B cell (primary cell): Measurements from ENCODE around the gene DNAH8. TPM values are rescaled to one million over a fixed set of nuclear protein-coding genes. Genes with fewer than 3 reads are reported as not detected.

Experiments
- ATAC-seq: fragments of 200-7000 bp; cut with Tn5 transposase; one replicate; pipeline ENCODE4 v1.10.0; 2021; ENCODE audit warnings: low read depth, mild to moderate bottlenecking, moderate number of reproducible peaks, moderate library complexity
- CTCF ChIA-PET: fragments of 350-600 bp; sonication (Branson Sonifier 250); formaldehyde crosslinking; loops from one replicate; lab custom pipeline; 2021; ENCODE audit warnings: antibody characterized with exemption, inconsistent platforms; lab: Charles Lee
- POLR2A ChIA-PET: fragments of 350-600 bp; sonication (Branson Sonifier 250); formaldehyde crosslinking; loops from one replicate; lab custom pipeline; 2021; ENCODE audit warnings: antibody characterized with exemption; lab: Charles Lee
- DNase-seq: peaks from one replicate; pipeline ENCODE4 v3.0.0; 2013
- H2AFZ ChIP-seq: 2 replicates; pipeline ENCODE4 v1.6.1; 2012; ENCODE audit warnings: mild to moderate bottlenecking, low read depth, low read length; ENCODE audit not compliant: insufficient read depth, poor library complexity, severe bottlenecking
- H3K27ac ChIP-seq, 2 donors: 1 replicate in 1 of 2; 2 replicates in 1 of 2; pipeline ENCODE4 v1.5.1; 2012 to 2013; ENCODE audit warnings: low read length in 2 of 2, mild to moderate bottlenecking in 2 of 2, moderate library complexity in 1 of 2
- H3K27me3 ChIP-seq, 4 experiments: fragments of 200-600 bp in 1 of 4; sonication (generic) in 1 of 4; replicated peaks in 1 of 4; 1 replicate in 2 of 4; 2 replicates in 2 of 4; pipeline versions ENCODE4 v1.6.1 to v1.7.0; 2013 to 2016; ENCODE audit warnings: low read length in 3 of 4, mild to moderate bottlenecking in 2 of 4, mixed read lengths in 1 of 4, moderate library complexity in 1 of 4; ENCODE audit not compliant: insufficient read depth in 4 of 4, control insufficient read depth in 3 of 4; ENCODE audit errors: control extremely low read depth in 1 of 4
- H3K36me3 ChIP-seq, 2 experiments: replicated peaks in 1 of 2; 1 replicate in 1 of 2; 2 replicates in 1 of 2; pipeline versions ENCODE4 v1.6.1 to v1.7.1; 2013; ENCODE audit warnings: low read length in 1 of 2; ENCODE audit not compliant: insufficient read depth in 2 of 2, control insufficient read depth in 1 of 2; ENCODE audit errors: control extremely low read depth in 1 of 2, extremely low read depth in 1 of 2
- H3K4me1 ChIP-seq, 2 donors: fragments of 200-600 bp in 1 of 2; sonication (generic) in 1 of 2; 1 replicate in 1 of 2; 2 replicates in 1 of 2; pipeline versions ENCODE4 v1.5.1 to v1.6.1; 2013 to 2017; ENCODE audit warnings: low read length in 2 of 2; ENCODE audit not compliant: control insufficient read depth in 2 of 2, insufficient read depth in 2 of 2
- H3K4me2 ChIP-seq: replicated peaks from 2 replicates; pipeline ENCODE3; 2012; ENCODE audit warnings: mild to moderate bottlenecking, low read depth, low read length; ENCODE audit not compliant: poor library complexity, severe bottlenecking
- H3K4me3 ChIP-seq, 5 experiments: fragments of 200-600 bp in 1 of 5; sonication (generic) in 1 of 5; 1 replicate in 3 of 5; 2 replicates in 2 of 5; pipeline versions ENCODE4 v1.5.1 to v1.7.0; 2011 to 2016; ENCODE audit warnings: low read length in 4 of 5, mild to moderate bottlenecking in 4 of 5, low read depth in 2 of 5, control low read depth in 1 of 5, moderate library complexity in 1 of 5; ENCODE audit not compliant: insufficient read depth in 1 of 5; ENCODE audit errors: control extremely low read depth in 1 of 5, extremely low read depth in 1 of 5
- H3K79me2 ChIP-seq: fragments of 200-600 bp; sonication (generic); one replicate; pipeline ENCODE4 v1.6.0; 2016; ENCODE audit warnings: low read length; ENCODE audit not compliant: control insufficient read depth, insufficient read depth
- H3K9ac ChIP-seq: fragments of 200-600 bp; sonication (generic); 2 replicates; pipeline ENCODE4 v1.6.1; 2017; ENCODE audit warnings: mild to moderate bottlenecking, low read length, moderate library complexity
- H3K9me3 ChIP-seq, 3 donors: one replicate each; pipeline versions ENCODE4 v1.6.1 to v1.7.1; 2013; ENCODE audit warnings: low read length in 2 of 3; ENCODE audit not compliant: control insufficient read depth in 2 of 3, insufficient read depth in 1 of 3; ENCODE audit errors: control extremely low read depth in 1 of 3
- H4K20me1 ChIP-seq: 2 replicates; pipeline ENCODE4 v1.6.0; 2012; ENCODE audit warnings: mild to moderate bottlenecking, low read length; ENCODE audit not compliant: insufficient read depth, control insufficient read depth, poor library complexity, severe bottlenecking
- H3K27ac Mint-ChIP-seq: one replicate; pipeline ENCODE4 v1.8.0; 2021; ENCODE audit warnings: mixed read lengths
- H3K27me3 Mint-ChIP-seq: one replicate; pipeline ENCODE4 v1.8.0; 2021; ENCODE audit warnings: mixed read lengths
- H3K4me1 Mint-ChIP-seq: one replicate; pipeline ENCODE4 v1.8.0; 2021; ENCODE audit warnings: mixed read lengths
- H3K4me3 Mint-ChIP-seq: one replicate; pipeline ENCODE4 v1.8.0; 2021; ENCODE audit warnings: mixed read lengths
- H3K9me3 Mint-ChIP-seq: one replicate; pipeline ENCODE4 v1.8.0; 2022; ENCODE audit warnings: mixed read lengths; ENCODE audit not compliant: insufficient read depth
- EZH2 ChIP-seq: IDR thresholded peaks from 2 replicates; pipeline ENCODE4 v1.6.1; 2012; ENCODE audit warnings: borderline replicate concordance, low read depth, mild to moderate bottlenecking, moderate library complexity, low read length; ENCODE audit not compliant: insufficient read depth, poor library complexity, severe bottlenecking
- WGBS: methylation state at CpG from one replicate; pipeline ENCODE4 v1.1.5; 2013; ENCODE audit warnings: missing lambda C conversion rate; ENCODE audit not compliant: insufficient coverage; 5-methylcytosine and 5-hydroxymethylcytosine counted together
- intact Hi-C: fragments of 100-400 bp; cut with micrococcal nuclease; formaldehyde crosslinking; loops from one replicate; pipeline ENCODE4 v1.10.0; 2022
- polyA plus RNA-seq: library from polyadenylated mRNA; depleted of rRNA; stranded (reverse); fragments of >200 nt; gene quantifications from 2 replicates; pipeline ENCODE4 v1.2.3, GENCODE V29; 2012
- total RNA-seq, 2 donors: library from RNA; stranded (reverse); fragments of 120-200 nt in 1 of 2; gene quantifications; 1 replicate in 1 of 2; 2 replicates in 1 of 2; pipeline versions ENCODE4 v1.2.3 to v1.2.4, GENCODE V29; 2013 to 2022
- TF ChIP-seq, protein P1 (sequence below): fragments of 200-600 bp; IDR thresholded peaks from one replicate; pipeline ENCODE4 v1.8.0; 2022; ENCODE audit warnings: antibody characterized with exemption, mild to moderate bottlenecking

DNAH8 gene
- total and polyA plus RNA-seq, 2 donors (not counting 1 experiment from before 2014, with no cell fraction given) = 0.69 to 1.1 TPM

DNA sequence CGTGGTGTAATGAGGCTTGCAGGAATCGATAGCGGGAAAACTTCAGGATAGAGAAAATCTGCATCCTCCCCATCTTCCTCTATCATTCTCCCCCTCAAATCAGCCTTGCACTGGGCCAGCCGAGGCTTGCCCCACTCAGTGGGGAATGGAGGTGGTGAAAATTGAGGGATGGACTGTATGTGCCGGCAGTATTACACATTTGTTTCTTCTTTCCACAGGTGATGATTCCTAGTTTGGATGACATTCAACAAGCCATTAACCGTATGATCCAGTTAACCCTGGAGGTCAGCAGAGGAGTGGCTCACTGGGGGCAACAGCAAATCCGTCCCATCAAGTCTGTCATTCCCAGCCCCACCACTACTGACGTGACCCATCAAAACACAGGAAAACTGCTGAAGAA, 100.1 kb downstream of the DNAH8 start:
- ATAC-seq = no peak
- no peak overlapping the region for H3K4me2 ChIP-seq
- H3K27ac Mint-ChIP-seq = no peak overlapping the region
- H3K9ac ChIP-seq = no peak overlapping the region
- H3K27ac ChIP-seq = no peak overlapping the region
- POLR2A ChIA-PET = no interaction called here
- 88% methylated on average over 1 of the region's 8 CpGs for WGBS
- TF ChIP-seq, protein P1, sequence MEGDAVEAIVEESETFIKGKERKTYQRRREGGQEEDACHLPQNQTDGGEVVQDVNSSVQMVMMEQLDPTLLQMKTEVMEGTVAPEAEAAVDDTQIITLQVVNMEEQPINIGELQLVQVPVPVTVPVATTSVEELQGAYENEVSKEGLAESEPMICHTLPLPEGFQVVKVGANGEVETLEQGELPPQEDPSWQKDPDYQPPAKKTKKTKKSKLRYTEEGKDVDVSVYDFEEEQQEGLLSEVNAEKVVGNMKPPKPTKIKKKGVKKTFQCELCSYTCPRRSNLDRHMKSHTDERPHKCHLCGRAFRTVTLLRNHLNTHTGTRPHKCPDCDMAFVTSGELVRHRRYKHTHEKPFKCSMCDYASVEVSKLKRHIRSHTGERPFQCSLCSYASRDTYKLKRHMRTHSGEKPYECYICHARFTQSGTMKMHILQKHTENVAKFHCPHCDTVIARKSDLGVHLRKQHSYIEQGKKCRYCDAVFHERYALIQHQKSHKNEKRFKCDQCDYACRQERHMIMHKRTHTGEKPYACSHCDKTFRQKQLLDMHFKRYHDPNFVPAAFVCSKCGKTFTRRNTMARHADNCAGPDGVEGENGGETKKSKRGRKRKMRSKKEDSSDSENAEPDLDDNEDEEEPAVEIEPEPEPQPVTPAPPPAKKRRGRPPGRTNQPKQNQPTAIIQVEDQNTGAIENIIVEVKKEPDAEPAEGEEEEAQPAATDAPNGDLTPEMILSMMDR = no peak
- TF ChIP-seq EZH2 = no peak
- H2AFZ ChIP-seq = no peak overlapping the region
- H3K4me3 ChIP-seq = no peak overlapping the region
- intact Hi-C loops = no loop called here
- no peaks in the 10 kb centered on the region for H3K9me3 ChIP-seq
- no peak overlapping the region for H3K4me3 Mint-ChIP-seq
- no peaks in the 10 kb centered on the region for H3K4me1 Mint-ChIP-seq
- no peaks in the 10 kb centered on the region for H4K20me1 ChIP-seq
- H3K36me3 ChIP-seq = no peaks in the 10 kb centered on the region
- no peaks in the 10 kb centered on the region for H3K9me3 Mint-ChIP-seq
- no peaks in the 10 kb centered on the region for H3K79me2 ChIP-seq
- DNase-seq = no peak
- no peaks in the 10 kb centered on the region for H3K4me1 ChIP-seq
- CTCF ChIA-PET = no interaction called here
- peaks cover 0 to 9% (median 2%) of the 10 kb centered on the region in 4 experiments for H3K27me3 ChIP-seq
- peaks cover 6% of the 10 kb centered on the region for H3K27me3 Mint-ChIP-seq

DNA sequence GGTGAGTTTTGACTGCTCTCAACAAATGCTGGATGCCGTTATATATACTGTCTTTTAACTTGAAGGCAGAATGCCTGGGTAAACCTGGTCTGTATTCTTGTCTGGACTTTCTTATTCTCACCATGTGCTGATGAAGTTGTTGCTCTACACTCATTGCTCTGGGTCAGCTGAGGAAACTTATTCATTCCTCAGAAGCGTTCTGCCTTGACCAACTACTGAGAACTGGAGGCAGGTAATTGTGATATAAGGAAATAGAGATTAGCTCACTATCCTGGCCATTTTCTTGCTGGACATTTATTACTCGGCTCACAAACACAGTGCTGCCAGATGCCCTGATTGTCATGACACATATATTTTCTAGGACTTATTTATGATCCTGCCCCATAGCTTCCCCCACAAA, 103.6 kb downstream of the DNAH8 start:
- Mint-ChIP-seq H3K9me3 (no peaks in the 10 kb centered on the region), H3K4me1 (no peaks in the 10 kb centered on the region), H3K27ac (no peak overlapping the region), H3K4me3 (no peak overlapping the region), H3K27me3 (peaks cover 6% of the 10 kb centered on the region)
- no peaks in the 10 kb centered on the region for H4K20me1 ChIP-seq
- H3K4me2 ChIP-seq = no peak overlapping the region
- WGBS = no CpG with 5 or more reads among the region's 3 CpGs
- no peak for ATAC-seq
- H3K27me3 ChIP-seq = peaks cover 0 to 9% (median 2%) of the 10 kb centered on the region in 4 experiments
- no peak overlapping the region for H2AFZ ChIP-seq
- TF ChIP-seq EZH2 = no peak
- no peak for DNase-seq
- H3K4me3 ChIP-seq = no peak overlapping the region
- H3K9me3 ChIP-seq = no peaks in the 10 kb centered on the region
- no peak overlapping the region for H3K27ac ChIP-seq
- no peaks in the 10 kb centered on the region for H3K36me3 ChIP-seq
- intact Hi-C loops = no loop called here
- no peak overlapping the region for H3K9ac ChIP-seq
- POLR2A ChIA-PET = no interaction called here
- no peaks in the 10 kb centered on the region for H3K79me2 ChIP-seq
- H3K4me1 ChIP-seq = no peaks in the 10 kb centered on the region
- CTCF ChIA-PET = no interaction called here
